Measurements from ENCODE around the gene AKIRIN2. TPM values are rescaled to one million over a fixed set of nuclear protein-coding genes. Genes with fewer than 3 reads are reported as not detected.

AKIRIN2 gene
- polyA plus RNA-seq (2012; ENCODE audit: insufficient read depth, insufficient read length): 29.3 TPM

GRCh38 chr6:87701676-87702588 lies at the start of gene AKIRIN2:
Gene AKIRIN2, minus strand, starts transcription at chr6:87702233. Its CDS starts 549 bp downstream, at chr6:87701684.
- peak; percentile 98 for DNase-seq (ENCODE audit: low read depth, low spot score)

GRCh38 chr6:87747646-87748045 lies 45.6 kb upstream of the AKIRIN2 start:
- no peak overlapping the region for H3K4me3 ChIP-seq (ENCODE audit: low read length)
- DNase-seq (ENCODE audit: low read depth, low spot score): no peak

More at GRCh38 chr6:87701676-87702588, at the start of gene AKIRIN2:
- peak within 1 kb of the TSS; percentile 91 for H3K4me3 ChIP-seq (ENCODE audit: low read length)

GRCh38 chr6:87745966-87746721 lies 44.1 kb upstream of the AKIRIN2 start:
- H3K4me3 ChIP-seq (ENCODE audit: low read length): no peak overlapping the region
- no peak for DNase-seq (ENCODE audit: low read depth, low spot score)

DNA sequence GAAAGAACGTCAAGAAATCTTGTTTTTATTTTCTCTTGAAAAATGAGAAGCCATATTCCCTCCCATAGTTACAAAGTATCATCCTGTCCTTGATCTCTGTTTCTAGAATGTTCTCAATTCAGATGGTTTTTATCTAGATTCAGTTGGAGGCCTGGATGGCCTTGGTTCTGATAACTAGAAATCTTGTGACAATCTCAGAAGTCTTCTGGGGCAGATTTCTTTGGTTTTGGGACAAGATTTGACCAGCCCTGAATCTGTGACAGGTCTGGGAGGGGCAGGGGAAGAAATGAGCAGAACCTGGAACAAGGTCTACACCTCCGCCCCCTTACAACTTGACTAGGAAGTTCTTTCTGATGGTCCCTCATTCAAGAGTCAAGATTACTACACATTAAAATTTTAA lies 41.4 kb upstream of the AKIRIN2 start:
- no peak overlapping the region for H3K4me3 ChIP-seq (ENCODE audit: low read length)
- DNase-seq (ENCODE audit: low read depth, low spot score): no peak

DNA sequence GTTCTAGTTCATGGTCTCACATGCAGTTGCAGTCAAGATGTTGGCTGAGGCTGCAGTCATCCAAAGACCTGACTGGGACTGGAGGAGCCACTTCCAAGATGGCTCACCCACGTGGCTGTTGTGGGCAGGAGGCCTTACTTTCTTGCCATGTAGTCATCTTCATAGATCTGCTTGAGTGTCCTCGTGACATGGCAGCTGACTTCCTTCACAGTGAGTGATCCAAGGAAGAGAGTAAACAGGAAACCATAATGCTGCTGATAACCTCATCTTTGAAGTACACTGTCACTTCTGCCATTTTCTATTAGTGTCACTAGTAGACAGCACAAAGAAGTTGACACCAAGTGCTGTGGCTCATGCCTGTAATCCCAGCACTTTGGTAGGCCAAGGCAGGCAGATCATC lies 40.1 kb upstream of the AKIRIN2 start:
- peak; percentile 71 for DNase-seq (ENCODE audit: low read depth, low spot score)
- H3K4me3 ChIP-seq (ENCODE audit: low read length): no peak overlapping the region

DNA sequence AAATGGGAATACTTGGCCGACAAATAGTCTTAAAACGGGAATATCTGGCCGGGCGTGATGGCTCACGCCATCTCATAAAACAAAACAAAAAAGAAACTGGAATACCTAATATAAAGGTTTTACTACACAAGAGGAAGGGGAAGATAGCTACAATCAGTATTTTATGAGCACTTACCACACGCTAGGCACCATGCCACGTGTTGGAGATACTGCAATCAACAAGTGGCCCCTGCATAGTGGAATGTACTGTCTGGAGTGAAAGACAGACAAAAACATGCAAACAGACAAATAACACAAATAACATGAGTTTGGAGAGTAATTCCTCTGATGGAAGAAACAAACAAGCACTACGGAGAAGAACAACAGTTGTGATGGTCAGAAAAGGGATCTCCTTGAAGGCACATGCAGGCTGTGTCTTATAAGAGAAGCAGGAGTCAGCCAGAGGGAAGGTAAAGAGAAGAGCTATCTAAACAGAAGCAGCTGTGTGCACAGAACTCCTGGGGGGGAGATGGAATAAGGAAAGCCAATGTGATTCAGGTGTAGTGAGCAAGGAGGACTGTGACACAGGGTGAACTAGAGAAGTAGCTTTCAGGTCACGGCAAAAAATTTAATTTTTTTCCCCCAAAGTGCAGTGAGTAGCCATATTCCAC lies 39.1 kb upstream of the AKIRIN2 start:
- H3K4me3 ChIP-seq (ENCODE audit: low read length): no peak overlapping the region
- no peak for DNase-seq (ENCODE audit: low read depth, low spot score)

DNA sequence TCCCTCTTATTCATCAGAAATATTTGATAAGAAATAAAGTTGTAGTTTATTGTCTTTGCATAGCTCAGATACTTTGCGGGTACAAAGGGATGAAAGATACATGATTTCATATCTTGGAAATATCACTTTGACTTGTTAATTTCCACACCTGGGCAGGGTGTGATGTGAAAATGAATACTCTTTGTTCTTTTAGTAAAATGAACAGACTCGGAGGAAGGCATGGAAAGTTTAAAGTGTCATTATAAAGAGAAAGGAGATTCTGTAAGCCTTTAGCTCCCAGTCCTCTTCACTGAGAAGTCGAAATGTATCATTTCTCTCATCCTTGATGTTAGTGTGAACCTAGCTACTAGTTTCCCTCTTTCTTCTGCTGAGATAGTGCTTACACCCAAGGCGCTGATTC lies 36.7 kb upstream of the AKIRIN2 start:
- DNase-seq (ENCODE audit: low read depth, low spot score): no peak
- no peak overlapping the region for H3K4me3 ChIP-seq (ENCODE audit: low read length)

DNA sequence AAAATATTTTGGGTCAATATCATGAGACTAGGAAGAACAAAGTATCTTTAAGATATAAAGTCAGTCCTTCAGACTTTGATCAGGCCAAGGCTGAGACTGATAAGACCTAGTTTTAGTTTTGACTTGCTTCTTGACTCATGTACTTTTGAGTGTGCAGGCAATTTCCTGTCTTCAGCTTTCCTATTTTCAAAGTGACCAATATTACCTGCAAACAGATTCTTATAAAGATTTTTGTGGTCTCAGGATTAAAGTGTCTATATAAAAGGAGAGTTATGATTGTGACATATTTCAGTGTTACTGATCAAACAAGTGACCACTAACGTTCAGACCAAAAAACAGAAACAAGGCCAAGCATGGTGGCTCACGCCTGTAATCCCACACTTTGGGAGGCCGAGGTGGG lies 36.0 kb upstream of the AKIRIN2 start:
- no peak overlapping the region for H3K4me3 ChIP-seq (ENCODE audit: low read length)
- DNase-seq (ENCODE audit: low read depth, low spot score): no peak

DNA sequence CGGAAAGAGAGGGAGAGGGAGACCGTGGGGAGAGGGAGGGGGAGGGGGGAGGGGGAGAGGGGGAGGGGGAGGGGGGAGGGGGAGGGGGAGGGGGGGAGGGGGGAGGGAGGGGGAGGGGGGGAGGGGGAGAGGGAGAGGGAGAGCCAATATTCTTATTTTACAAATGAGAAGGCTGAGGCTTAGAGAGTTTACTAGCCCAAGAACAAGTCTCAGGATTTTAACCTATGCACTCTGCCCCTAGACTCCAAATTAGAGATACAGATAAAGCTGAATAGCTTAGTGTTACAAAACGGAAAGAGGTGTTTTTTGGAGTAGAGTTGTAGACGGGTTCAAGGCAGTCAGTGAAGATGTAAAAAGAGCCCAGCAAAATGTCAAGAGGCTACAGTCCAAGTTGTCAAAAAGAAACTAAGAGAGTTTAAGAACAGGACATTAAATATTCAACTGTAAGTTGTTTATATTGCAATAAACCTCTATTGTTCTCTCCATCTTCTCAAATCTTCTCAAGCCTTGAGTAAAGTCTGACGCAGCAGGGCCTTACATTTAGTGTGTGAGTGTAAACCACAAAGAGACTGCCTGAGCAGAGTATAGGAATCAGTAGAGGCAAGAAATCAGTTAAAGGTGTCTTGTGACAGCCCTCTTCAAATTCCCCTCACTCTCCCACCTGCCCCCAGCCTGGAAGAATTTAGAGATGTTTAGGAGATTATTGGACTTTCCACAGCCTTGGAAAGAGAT lies 34.9 kb upstream of the AKIRIN2 start:
- H3K4me3 ChIP-seq (ENCODE audit: low read length): no peak overlapping the region

DNA sequence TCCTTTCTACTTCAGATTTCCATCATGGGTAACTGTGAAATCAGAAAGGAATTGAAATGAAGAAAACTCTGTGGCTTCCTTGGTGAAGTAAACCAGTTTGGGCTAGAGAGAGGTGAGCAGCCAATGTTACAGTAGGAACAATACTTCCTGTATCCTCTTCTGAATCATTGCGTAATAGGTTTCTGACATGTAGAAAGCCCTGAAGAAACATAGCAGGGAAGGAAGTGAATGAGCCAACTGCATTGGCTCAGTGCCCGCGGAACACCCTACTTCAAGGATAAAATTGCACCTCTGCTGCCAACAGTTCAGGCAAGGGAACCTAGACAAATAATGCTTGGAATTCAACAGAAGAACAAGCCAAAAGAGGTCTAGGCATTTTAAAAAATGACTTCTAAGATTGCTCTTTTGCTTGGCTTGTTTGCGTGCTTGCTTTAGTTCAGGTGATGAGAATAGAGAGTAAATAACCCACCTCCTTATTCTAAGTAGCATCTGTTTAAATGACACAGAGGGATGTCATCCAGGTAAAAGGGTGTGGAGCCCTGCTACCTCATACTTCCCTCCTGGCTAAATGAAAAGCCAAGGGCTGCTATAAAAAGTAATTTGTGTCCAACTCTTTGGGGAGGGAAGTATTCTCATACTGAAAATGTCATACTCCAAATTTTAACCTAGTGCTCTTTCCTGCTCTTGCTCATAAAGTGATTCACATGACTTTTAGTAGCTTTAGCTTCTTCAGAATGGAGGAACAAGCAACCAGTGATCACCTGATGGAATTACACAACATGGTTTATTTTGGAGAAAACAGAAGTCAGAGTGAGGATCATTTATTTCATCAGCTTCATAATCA lies 30.0 kb upstream of the AKIRIN2 start:
- DNase-seq (ENCODE audit: low read depth, low spot score): peak; percentile 71
- H3K4me3 ChIP-seq (ENCODE audit: low read length): no peak overlapping the region

More for the DNA sequence above, 34.9 kb upstream of the AKIRIN2 start:
- DNase-seq (ENCODE audit: low read depth, low spot score): no peak

DNA sequence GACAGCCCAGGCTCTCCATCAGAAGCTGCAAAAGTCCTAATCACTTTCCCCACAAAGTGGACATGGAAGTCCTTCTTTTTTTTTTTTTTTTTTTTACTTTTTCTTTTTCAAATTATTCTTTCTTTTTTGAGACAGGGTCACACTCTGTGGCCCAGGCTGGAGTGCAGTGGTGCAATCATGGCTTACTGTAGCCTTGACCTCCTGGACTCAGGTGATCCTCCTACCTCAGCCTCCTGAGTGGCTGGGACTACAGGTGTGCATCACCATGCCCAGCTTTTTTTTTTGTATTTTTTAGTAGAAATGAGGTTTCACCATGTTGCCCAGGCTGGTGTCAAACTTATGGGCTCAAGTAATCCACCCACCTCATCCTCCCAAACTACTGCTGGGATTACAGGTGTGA lies 29.0 kb upstream of the AKIRIN2 start:
- no peak overlapping the region for H3K4me3 ChIP-seq (ENCODE audit: low read length)
- no peak for DNase-seq (ENCODE audit: low read depth, low spot score)

DNA sequence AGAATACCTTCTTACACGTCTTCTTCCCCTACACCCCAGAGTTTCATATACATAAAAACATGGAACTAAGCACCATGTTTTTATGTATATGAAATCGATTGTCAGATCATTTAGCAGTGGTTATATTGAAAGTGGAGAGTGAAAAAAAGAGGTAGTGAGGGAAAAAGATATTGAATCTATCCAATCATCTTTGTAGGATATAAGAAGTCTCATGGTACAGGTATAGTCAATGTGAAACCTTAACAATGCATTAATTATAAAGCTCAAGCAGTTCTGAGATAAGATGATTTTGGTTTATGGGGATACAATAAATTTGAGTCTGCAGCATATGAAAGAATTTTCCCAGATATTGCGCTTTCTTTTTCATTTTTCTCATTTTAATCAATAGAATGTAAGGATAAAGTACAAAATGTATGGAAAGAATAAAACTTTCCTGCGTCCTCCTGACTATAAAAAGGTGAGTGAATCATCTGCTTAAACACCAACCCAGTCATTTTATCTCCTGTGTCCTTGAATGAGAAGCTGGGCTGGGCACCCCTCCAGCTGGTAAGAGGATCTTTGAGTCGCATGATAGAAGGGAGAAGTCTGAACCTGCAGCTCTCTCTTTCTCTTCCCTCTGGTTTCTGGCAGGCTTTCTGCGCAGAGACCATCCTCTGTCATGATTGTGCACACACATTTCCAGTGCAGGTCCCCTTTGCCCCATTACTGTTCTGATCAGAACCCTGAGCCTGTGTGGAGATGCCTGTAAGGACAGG lies 28.1 kb upstream of the AKIRIN2 start:
- DNase-seq (ENCODE audit: low read depth, low spot score): no peak
- H3K4me3 ChIP-seq (ENCODE audit: low read length): no peak overlapping the region

DNA sequence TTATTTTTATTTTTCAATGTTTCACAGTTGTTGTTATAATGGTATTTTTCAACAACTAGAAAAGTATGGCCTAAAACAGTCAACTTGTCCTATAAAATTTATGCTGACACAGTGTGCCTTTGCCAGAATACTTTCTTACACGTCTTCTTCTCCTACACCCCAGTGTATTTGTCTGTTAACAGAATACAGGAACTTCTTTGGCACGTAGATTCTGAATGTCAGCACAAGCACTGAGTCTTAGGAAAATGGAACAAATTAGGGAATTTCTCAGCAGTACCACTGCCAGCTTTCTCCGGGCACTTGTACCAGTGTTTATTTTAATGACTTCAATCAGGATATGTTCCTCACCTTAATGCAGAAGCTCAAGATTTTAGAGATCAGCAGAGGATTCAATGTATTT lies 26.7 kb upstream of the AKIRIN2 start:
- no peak for DNase-seq (ENCODE audit: low read depth, low spot score)
- H3K4me3 ChIP-seq (ENCODE audit: low read length): no peak overlapping the region

DNA sequence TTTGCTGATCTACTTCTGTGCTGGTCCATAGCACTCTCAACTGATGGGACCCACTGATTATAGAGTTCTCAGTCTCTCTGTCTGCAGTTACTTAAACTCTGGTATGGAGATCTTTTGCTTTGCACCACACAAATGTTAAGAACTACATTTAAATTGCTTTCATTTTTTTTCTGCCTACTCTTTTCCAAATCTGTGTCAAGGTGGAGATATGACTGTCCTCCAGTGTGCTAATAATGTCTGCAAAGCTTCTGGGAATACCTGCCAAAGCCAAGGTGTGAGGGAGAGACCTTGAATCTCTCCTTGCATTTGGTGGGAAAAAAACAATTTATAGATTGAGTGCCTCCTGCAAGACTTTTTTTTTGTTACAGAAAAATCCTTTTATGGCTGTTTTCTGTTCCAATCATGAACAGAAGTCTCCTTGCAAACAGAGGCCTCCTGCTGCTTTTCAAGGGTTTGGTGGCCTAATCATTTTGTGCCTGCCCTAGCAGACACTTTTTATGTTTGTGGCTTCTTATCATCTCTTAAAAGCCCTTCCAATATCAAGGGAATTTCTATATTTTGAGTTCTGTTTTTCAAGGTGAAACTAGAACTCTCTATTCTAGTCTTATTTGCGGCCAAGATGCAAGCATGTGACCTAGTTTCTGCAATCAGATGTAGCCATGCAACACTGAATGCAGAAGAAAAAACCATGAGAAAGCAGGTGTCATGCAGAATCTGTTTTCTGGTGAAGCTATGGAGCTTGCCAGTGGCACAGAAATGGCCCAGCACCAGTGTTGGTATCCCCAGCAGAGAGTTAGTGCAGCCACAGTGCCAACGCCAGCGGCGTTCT lies 23.2 kb upstream of the AKIRIN2 start:
- no peak overlapping the region for H3K4me3 ChIP-seq (ENCODE audit: low read length)
- no peak for DNase-seq (ENCODE audit: low read depth, low spot score)

- H3K4me3 ChIP-seq (ENCODE audit: low read length): no peak overlapping the region
- DNase-seq (ENCODE audit: low read depth, low spot score): no peak
Observed at GRCh38 chr6:87723170-87724078, 21.4 kb upstream of the AKIRIN2 start.
